NCI-H2029 (cell line): ENCODE results near the gene BTRC.

Experiments used
- DNase-seq: peaks from one replicate; lab custom pipeline; 2025; lab: John Stamatoyannopoulos, UW

BTRC gene

DNA sequence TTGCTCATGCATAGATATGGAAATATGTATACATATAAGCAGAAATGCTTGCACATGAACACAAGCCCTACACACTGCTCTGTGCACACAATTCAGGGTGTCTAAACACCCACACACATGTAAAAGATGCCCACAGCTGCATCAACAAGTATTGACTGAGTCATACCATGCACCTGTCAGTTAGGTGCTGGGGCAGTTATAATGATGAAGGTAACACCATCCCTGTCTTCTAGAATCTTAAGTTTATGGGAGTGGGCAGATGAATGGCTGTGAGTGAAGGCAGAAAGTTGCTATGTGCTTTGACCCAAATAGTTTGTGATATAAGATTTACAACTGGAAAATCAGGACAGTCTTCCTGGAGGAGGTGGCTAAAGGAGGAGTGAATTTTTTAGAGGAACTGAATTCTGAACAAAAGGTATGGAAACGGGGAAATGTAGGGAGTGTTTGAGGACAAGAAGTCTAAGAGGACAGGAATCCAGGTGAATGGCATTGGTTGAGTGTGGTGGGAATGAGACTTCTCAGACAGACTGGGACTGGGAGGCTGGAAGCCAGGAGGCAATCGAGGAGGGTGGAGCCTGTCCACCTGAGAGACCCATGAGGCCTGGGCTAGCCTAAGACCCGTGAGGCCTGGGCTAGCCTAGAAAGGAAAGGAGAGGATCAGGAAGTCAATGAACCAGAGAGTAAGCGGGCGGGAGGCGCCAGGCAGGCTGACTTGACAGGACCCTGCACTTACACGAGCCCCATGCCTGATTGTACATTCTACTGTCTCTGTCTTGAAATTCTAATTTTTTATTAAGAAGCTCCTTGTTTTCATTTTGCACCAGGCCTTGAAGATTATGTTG is 213.4 kb downstream of the BTRC start:
- DNase-seq: no peak

DNA sequence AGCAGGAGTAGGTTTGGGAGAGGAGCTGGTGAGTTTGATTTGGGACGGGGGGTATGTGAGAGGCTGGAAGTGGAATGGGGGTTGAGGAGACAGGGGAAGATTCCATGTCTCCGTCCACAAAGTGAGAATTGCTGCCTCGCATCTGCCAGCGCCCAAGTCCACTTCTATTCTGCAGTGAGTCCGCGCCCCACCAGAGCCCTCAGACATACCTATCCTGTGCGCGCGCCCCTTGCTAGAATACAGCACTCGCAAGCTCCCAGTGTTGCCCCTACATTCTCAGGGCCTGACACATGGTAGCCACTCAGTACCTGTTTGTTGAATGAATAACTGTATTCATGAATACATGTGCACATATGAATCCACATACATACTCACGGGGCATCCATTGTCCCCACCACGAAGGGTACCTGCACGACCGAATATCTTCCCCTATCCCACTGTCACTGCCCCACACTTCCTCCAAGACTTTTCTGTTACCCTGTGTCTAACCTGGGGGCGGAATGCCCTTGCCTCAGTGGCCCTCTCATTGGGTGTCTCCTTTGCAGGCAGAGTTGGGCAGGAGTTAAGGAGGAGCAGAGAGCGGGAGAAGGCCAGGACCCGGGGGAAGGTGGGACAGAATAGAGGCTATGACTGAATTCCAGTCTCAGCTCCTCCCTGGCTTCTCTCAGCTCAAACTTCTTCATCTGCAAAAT is 214.2 kb downstream of the BTRC start:
- no peak for DNase-seq

DNA sequence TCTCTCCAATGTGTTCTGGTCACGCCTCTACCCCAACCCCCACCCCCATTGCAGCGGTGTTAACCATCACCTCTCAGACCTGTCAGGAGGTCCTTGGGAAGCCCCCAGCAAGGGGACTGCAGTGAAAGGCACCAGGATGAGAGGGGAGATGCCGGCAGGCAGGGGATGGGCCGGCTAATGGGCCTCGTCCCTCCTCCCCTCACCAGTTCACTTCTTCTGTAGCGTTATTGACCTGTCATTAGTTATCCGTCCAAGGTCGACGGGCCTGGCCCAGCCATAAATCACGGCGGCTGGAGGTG is 215.3 kb downstream of the BTRC start:
- no peak for DNase-seq

- DNase-seq: peak; percentile 8
These were observed 215.9 kb downstream of the BTRC start for GRCh38 chr10:101569622-101570427.

DNA sequence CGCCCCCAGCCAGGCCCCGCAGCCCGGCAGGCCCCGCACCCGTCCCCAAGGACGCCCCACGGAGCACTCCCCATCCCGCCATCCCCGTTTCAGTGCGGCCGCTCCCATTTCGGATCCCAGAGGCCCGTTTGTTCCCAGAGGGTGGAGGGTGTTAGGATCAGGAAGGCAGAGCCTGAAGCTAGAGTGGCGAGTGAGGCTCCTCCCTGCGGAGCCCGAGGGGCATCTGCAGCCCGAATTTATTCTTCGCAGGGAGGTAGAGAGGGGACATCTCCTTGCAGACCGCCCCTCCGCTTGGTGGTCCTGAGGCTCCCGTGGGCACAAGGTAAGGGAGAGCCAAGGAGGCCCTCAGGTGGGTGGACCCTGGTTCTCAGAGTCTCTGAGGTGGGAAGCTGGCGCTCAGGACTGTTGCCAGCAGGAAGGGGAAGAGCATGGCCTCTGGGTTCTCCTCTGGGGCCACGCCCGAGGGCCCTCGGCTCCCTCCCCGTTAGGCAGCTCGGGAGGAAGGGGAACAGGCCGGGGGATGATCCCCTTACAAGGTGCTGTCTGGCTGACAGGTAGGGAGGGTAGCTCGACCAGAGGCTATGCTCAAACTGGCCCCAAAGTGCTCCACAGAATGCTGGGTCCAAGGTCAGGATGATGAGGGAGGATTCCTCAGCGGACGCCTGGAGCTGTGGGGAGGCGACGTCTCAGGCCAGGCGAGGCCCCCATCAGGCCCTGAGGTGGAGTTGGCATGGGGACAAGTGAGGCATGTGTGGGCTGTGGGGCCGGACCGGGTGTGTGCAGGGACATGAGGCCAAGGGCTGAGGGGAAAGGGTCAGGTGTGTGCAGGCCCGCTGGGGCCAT is 216.7 kb downstream of the BTRC start:
- no peak for DNase-seq

- DNase-seq: no peak
These were observed 217.4 kb downstream of the BTRC start for GRCh38 chr10:101571271-101571925.

- DNase-seq: no peak
These were observed 218.2 kb downstream of the BTRC start for GRCh38 chr10:101572126-101572525.

DNA sequence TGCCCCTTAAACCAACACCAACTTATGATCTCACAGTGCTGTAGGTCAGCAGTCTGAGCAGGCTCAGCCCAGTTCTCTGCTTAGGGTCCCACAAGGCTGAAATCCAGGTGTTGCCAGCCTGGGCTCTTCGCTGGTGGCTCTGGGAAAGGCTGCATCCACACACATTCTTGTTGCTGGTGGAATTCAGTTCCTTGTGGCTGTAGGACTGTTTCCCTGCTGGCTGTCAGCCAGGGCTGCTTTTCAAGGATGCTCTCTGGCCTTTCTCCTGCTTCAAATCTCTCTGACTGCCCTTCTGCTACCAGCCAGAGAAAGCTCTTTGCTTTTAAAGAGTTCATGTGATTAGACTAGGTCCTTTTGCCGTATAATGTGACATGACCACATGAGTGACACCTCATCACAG is 218.8 kb downstream of the BTRC start:
- DNase-seq: no peak

GRCh38 chr10:101573885-101574753 is 220.2 kb downstream of the BTRC start:
- DNase-seq: no peak

- no peak for DNase-seq
These were observed 221.1 kb downstream of the BTRC start for GRCh38 chr10:101575091-101575490.

DNA sequence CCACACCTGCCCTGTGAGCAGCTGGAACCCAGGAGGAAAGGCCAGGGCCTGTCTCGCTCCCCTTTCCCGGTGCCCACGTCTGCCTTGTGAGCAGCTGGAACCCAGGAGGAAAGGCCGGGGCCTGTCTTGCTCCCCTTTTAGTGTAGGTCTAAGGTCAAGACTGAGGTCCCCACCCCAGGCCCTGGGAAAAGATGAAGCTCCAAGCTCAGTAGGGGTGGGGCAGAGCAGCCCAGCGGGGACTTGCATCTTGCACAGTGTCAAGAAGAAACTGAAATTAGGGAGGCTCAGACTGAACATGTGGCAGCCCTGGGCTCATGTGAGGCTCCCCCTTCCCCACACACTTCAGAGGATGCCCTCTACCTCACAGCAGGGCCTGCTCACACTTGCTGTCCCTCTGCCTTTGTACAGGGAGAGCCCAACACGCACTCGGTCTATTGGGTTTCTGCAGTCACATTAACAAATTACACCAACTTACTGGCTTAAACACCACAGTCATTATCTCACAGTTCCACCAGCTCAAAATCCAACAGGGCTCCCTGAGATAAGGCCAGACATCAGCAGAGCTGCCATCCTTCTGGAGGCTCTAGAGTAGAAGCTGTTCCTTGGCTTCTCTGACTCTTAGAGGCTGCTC is 221.7 kb downstream of the BTRC start:
- no peak for DNase-seq

DNA sequence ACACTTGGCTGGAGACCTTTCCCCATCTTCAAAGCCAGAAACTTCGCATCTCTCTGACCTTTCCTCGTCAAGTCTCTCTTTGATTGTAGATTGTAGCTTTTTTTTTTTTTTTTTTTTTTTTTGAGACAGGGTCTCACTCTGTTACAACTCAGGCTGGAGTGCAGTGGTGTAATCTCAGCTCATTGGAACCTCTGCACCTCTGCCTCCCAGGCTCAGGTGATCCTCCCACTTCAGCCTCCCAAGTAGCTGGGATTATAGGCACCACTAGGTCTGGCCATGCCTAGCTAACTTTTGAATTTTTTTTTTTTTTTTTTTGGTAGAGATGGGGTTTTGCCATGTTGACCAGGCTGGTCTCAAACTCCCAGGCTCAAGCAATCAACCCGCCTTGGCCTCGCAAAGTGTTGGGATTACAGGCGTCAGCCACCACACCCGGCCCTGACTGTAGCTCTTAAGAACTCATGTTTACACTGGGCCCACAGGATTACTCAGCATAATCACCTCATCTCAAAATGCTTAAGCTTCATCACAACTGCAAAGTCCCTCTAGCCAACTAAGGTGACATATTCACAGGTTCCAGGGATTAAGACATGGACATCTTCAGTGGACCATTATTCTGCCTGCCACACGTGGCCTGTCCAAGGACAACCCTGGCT is 222.4 kb downstream of the BTRC start:
- no peak for DNase-seq

GRCh38 chr10:101577121-101577871 is 223.3 kb downstream of the BTRC start:
- no peak for DNase-seq

DNA sequence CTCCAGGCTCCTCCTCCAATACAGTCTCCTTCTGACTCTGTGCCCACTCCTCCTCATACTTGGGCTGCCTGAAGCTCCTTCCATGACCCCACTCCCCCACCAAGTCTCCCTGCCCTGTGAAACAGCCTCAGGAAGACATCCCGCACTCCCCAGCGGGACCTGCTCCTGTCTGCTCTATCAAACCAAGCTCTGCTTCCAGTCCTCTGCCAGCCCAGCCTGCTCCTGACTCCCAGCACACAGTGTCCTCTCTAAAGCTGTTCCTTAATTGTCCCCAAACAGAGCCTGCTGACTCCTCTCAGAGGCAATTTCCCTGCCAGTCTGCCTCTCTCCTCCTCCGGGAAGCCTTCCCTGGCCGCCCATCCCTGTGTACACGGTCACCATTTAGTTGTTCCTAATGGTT is 224.2 kb downstream of the BTRC start:
- DNase-seq: no peak

DNA sequence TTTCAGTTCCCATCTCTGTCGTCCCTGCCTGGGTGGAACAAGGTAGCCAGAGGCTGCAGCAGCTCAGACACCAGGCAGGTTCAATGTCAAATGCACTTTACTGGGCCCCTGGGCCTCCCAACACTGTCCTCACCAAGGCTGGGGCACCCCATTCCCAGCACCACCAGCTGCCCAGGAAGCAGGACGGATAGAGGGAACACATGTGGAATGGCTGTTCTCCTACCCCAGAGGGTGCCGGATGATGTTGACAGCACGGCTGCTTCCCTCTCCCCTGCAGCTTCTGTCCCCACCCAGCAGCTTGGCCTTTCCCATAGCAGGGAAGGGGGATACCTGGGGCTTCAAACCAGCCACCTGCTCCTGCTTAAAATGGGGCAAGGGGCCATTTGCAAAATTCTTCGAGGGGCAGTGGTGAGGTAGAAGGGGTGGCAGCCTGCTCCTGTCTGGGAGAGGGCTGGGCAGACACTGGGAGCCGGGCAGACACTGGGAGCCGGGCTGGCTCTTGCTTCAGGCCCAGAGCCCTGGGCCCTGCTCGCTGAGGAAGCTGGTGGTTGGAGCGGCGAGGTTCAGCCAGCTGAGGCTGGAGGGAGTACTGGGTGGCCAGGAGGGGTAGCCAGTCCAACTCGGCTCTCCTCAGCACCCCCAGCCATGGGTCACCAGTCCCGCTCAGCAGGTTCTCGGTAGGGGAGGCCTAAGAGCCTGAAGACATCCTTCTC is 225.0 kb downstream of the BTRC start:
- DNase-seq: no peak

GRCh38 chr10:101579516-101579870 is 225.5 kb downstream of the BTRC start:
- DNase-seq: no peak

DNA sequence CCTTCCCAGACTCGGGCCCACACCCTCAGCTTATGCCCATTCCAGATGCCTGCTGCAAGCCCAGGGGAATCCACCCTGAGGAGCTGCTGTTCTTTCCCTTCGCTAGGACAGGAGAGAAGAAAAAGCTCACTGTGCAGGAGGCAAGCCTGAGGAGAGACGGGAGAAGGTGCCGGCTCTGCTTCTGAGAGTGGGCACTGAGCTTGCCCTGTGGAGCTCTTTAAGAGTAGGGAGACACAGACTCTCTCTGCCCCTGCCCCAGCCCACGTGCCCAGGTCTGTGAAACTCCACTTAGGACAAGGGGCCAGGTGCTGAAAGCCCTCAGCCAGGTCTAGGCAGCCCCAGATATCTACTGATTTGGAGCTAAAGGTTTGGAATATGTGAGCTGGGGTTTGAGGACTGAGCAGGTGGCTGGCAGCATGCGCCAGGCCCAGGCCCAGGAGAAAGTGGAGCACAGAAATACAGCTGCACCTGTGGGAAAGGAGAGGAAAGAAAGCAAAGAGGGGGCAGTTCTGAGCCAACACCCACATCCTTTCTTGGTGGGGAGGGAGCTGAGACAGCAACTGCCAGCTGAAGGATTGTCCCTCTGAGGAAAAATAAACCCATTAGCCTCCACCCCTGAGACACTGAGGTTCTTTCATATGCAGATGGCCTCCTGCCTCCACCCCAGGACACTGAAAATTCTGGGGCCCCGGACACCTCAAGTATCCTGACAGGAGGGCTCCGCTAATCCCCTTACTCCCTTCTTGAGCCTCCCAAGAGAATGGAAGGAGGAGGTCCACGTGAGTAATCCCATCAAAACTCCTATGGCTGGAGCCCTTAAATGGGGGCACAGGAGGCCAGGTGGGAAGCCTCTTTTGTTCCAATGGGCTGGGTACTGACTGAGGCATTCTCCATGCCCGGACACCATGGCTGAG is 226.8 kb downstream of the BTRC start:
- no peak for DNase-seq
